ENCODE measurements around the gene PRSS36. TPM values are rescaled to one million over a fixed set of nuclear protein-coding genes. Genes with fewer than 3 reads are reported as not detected.

Gene PRSS36
- total RNA-seq, 1 donor from 2014 or later: 0.96 TPM

DNA sequence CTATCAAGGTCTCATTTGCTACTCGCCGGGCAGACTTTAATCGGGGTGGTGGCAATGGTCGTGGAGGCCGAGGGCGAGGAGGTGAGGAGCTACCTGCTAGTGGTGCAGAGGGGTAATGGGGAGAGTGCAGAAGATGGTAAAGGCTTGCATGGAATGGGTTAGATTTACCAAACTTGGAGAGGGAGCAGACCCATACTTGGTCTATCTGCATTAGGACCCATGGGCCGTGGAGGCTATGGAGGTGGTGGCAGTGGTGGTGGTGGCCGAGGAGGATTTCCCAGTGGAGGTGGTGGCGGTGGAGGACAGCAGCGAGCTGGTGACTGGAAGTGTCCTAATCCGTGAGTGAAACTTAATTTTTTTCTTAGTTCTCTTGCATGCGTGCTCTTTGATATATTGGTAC is 40.2 kb upstream of the PRSS36 start:
- H3K4me1 Mint-ChIP-seq: no peaks in the 10 kb centered on the region
- H3K36me3 Mint-ChIP-seq: peaks cover 75% of the 10 kb centered on the region
- TF ChIP-seq, protein P1, sequence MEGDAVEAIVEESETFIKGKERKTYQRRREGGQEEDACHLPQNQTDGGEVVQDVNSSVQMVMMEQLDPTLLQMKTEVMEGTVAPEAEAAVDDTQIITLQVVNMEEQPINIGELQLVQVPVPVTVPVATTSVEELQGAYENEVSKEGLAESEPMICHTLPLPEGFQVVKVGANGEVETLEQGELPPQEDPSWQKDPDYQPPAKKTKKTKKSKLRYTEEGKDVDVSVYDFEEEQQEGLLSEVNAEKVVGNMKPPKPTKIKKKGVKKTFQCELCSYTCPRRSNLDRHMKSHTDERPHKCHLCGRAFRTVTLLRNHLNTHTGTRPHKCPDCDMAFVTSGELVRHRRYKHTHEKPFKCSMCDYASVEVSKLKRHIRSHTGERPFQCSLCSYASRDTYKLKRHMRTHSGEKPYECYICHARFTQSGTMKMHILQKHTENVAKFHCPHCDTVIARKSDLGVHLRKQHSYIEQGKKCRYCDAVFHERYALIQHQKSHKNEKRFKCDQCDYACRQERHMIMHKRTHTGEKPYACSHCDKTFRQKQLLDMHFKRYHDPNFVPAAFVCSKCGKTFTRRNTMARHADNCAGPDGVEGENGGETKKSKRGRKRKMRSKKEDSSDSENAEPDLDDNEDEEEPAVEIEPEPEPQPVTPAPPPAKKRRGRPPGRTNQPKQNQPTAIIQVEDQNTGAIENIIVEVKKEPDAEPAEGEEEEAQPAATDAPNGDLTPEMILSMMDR (IDR thresholded peaks at IDR 0.05; ENCODE audit: unreplicated experiment): no peak
- DNase-seq (ENCODE audit: low spot score in 2 of 2, unreplicated experiment in 2 of 2): no peak
- no peaks in the 10 kb centered on the region for H3K9me3 Mint-ChIP-seq
- H3K27ac Mint-ChIP-seq: no peak overlapping the region
- H3K27me3 Mint-ChIP-seq (ENCODE audit: low read depth): no peaks in the 10 kb centered on the region
- H3K4me3 Mint-ChIP-seq: no peak overlapping the region

DNA sequence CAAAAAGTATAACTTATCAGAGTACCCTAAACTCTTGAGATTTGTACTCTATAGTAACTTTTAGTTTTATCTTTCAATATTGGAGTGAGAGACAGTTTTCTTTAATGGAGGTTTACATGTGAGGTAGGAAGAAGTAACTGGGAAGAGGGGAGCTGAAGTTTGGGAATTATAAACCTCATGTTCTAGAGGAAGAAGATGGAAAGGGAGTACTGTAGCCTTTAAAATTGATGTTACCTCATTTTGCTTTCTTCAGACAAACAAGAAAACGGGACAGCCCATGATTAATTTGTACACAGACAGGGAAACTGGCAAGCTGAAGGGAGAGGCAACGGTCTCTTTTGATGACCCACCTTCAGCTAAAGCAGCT is 39.5 kb upstream of the PRSS36 start:
- no peak for DNase-seq (ENCODE audit: low spot score in 2 of 2, unreplicated experiment in 2 of 2)
- TF ChIP-seq, protein P1 (IDR thresholded peaks at IDR 0.05; ENCODE audit: unreplicated experiment): no peak
- Mint-ChIP-seq H3K4me3 (no peak overlapping the region), H3K4me1 (no peaks in the 10 kb centered on the region), H3K9me3 (no peaks in the 10 kb centered on the region), H3K27ac (no peak overlapping the region), H3K27me3 (ENCODE audit: low read depth) (no peaks in the 10 kb centered on the region), H3K36me3 (peaks cover 75% of the 10 kb centered on the region)

DNA sequence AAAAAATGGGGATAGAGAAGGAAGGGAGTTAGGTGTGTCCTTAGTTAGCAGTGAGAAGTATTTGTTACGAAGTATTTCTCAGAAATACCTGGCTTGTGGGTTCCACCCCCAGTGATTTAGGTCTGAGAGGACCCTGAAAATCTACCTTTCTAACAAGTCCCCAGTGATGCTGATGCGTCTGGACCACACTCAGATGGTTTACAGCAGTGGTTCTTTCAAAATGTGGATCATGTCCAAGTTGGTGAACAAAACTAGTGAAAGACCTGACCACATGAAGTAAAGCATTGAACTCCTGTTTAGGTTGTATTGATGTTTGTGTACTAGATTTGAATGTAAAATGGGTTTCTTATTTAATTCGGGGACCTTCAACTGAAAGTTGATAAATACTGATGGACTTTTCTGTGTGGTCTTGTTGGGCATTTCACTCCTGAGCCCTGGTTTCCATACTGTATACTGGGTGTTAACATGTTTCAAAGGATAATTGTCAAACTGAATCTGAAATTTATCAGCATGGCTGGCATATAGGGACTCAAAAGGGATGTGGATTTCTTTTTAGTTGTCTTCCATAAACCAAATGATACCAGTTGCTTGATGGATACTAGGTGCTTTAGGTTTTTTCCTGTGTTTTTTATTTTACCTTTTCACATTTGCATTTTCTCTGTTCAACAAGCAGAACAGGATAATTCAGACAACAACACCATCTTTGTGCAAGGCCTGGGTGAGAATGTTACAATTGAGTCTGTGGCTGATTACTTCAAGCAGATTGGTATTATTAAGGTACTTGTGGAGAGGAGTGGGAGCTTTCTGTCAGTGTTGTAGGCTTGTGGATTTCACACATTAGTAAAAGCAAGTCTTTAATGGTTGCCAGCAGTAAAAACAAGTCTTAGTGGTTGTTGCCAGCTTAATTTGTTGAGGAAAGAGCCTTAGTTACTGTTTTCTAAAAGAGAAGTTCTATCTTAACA is 38.9 kb upstream of the PRSS36 start:
- Mint-ChIP-seq H3K36me3 (peaks cover 72% of the 10 kb centered on the region), H3K4me3 (no peak overlapping the region), H3K27ac (no peak overlapping the region), H3K27me3 (ENCODE audit: low read depth) (no peaks in the 10 kb centered on the region), H3K9me3 (no peaks in the 10 kb centered on the region), H3K4me1 (peaks cover 4% of the 10 kb centered on the region)
- TF ChIP-seq, protein P1 (IDR thresholded peaks at IDR 0.05; ENCODE audit: unreplicated experiment): no peak
- DNase-seq (ENCODE audit: low spot score in 2 of 2, unreplicated experiment in 2 of 2): no peak

DNA sequence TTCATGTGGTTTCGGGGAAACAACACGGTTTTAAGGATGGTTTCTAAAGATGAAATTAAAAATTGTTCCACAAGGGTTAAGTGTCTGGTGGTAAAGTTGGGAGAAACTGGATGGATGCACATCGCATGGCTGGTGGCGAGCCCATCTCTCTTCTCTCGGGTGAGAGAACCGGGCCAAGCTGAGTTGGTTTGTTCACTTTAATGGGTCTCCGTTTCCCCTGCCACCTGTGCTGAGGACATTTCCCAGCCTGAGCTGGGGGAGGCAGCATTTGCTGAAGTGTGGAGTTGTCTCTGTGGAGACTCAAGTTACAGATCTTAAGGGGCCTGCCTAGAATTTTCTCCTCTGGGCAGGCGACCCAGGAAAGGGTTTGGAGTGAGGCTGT is 37.9 kb upstream of the PRSS36 start:
- H3K27ac Mint-ChIP-seq: no peak overlapping the region
- TF ChIP-seq, protein P1 (IDR thresholded peaks at IDR 0.05; ENCODE audit: unreplicated experiment): no peak
- no peaks in the 10 kb centered on the region for H3K9me3 Mint-ChIP-seq
- H3K36me3 Mint-ChIP-seq: peaks cover 68% of the 10 kb centered on the region
- no peak for DNase-seq (ENCODE audit: low spot score in 2 of 2, unreplicated experiment in 2 of 2)
- no peaks in the 10 kb centered on the region for H3K27me3 Mint-ChIP-seq (ENCODE audit: low read depth)
- peaks cover 13% of the 10 kb centered on the region for H3K4me1 Mint-ChIP-seq
- no peak overlapping the region for H3K4me3 Mint-ChIP-seq

DNA sequence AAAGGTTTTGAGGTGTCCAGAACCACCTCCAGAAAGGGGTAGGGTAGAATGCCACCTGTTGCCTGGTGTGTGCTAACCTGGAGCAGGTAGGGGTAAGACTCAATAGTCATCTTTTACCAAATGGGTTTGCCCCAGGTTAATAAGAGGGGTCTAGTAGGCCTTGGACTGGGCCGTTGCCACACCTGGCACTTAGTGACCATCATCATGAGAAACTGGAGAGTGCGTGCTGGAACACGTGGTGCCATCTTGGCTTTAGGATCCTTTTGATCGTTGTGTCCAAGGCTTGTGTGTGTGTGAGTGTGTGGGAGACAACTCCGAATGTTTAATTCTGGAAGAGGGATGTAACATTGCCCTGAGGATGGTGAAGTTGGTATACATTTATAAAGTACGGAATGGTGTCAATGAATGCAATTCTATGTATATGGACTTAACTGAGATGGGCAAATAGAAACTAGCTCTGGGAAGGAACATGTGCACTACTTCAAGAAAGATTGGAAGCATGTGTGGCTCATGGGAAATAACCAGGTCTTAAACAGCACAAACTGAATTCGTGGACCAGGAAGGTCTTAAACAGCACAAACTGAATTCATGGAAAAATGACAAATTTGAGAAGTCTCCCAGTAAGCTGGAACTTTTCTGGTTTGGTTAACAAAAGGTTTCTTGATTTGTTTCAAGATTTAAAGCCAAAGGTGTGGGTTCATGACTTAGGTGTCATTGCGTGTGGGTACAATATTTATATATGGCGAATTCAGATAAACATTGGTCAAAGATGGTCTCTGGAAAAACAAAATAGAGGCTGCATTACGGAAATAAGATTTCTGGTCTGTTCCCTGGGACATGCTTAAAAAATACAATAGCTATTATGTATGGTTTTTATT is 37.3 kb upstream of the PRSS36 start:
- Mint-ChIP-seq H3K4me1 (peaks cover 19% of the 10 kb centered on the region), H3K27ac (peak overlapping the region; percentile 36)
- DNase-seq (ENCODE audit: low spot score in 2 of 2, unreplicated experiment in 2 of 2): no peak

More for the DNA sequence above, 37.3 kb upstream of the PRSS36 start:
- no peak overlapping the region for H3K4me3 Mint-ChIP-seq
- TF ChIP-seq, protein P1 (IDR thresholded peaks at IDR 0.05; ENCODE audit: unreplicated experiment): no peak
- H3K27me3 Mint-ChIP-seq (ENCODE audit: low read depth): no peaks in the 10 kb centered on the region
- peaks cover 68% of the 10 kb centered on the region for H3K36me3 Mint-ChIP-seq
- no peaks in the 10 kb centered on the region for H3K9me3 Mint-ChIP-seq
